ENCODE measurements around the gene AVEN.
A peak's percentile ranks its signal among the peaks of the same experiment; 100 is the strongest.
"Not testable (repeated sequence)": the region's sequence is repeated elsewhere in the genome, so short reads cannot be mapped to it uniquely, and the experiment has no call there.

Gene AVEN

GRCh38 chr15:34038023-34038870, 757 bp downstream of the AVEN start:
- DNase-seq, result peak; percentile 72

- DNase-seq, result no peak
Observed at GRCh38 chr15:34031987-34032760, 6.8 kb downstream of the AVEN start.

GRCh38 chr15:34027606-34028005, 11.4 kb downstream of the AVEN start:
- no peak for DNase-seq

- DNase-seq, result no peak
Observed at GRCh38 chr15:34025252-34025651, 13.8 kb downstream of the AVEN start.

- no peak for DNase-seq
Observed at GRCh38 chr15:34023907-34024306, 15.1 kb downstream of the AVEN start.

- DNase-seq, result no peak
Observed at GRCh38 chr15:34019369-34019990, 19.5 kb downstream of the AVEN start.

GRCh38 chr15:34018738-34019137, 20.3 kb downstream of the AVEN start:
- not testable (repeated sequence) for DNase-seq

GRCh38 chr15:34018021-34018645, 20.9 kb downstream of the AVEN start:
- no peak for DNase-seq

- DNase-seq, result no peak
Observed at GRCh38 chr15:34014556-34014955, 24.4 kb downstream of the AVEN start.

GRCh38 chr15:34013746-34014145, 25.3 kb downstream of the AVEN start:
- no peak for DNase-seq

- DNase-seq, result no peak
Observed at GRCh38 chr15:34012461-34013028, 26.5 kb downstream of the AVEN start.

- no peak for DNase-seq
Observed at GRCh38 chr15:34011481-34011880, 27.5 kb downstream of the AVEN start.

- no peak for DNase-seq
Observed at GRCh38 chr15:34010921-34011320, 28.1 kb downstream of the AVEN start.

GRCh38 chr15:34009656-34010055, 29.3 kb downstream of the AVEN start:
- DNase-seq, result no peak

- DNase-seq, result no peak
Observed at GRCh38 chr15:34006381-34006780, 32.6 kb downstream of the AVEN start.

- DNase-seq, result no peak
Observed at GRCh38 chr15:34001536-34001935, 37.5 kb downstream of the AVEN start.

- DNase-seq, result not testable (repeated sequence)
Observed at GRCh38 chr15:33995666-33996065, 43.3 kb downstream of the AVEN start.

GRCh38 chr15:33994005-33994615, 44.9 kb downstream of the AVEN start:
- DNase-seq, result no peak

GRCh38 chr15:33988384-33988783, 50.6 kb downstream of the AVEN start:
- no peak for DNase-seq

GRCh38 chr15:33987444-33987843, 51.6 kb downstream of the AVEN start:
- no peak for DNase-seq

GRCh38 chr15:33985751-33986150, 53.3 kb downstream of the AVEN start:
- no peak for DNase-seq

GRCh38 chr15:33985287-33985686, 53.7 kb downstream of the AVEN start:
- no peak for DNase-seq
